ENCODE measurements around the gene KRT86.
"Not testable (repeated sequence)": the region's sequence is repeated elsewhere in the genome, so short reads cannot be mapped to it uniquely, and the experiment has no call there.

The KRT86 gene

GRCh38 chr12:52239767-52240166 lies 34.7 kb upstream of the KRT86 start:
- no peak for DNase-seq

DNA sequence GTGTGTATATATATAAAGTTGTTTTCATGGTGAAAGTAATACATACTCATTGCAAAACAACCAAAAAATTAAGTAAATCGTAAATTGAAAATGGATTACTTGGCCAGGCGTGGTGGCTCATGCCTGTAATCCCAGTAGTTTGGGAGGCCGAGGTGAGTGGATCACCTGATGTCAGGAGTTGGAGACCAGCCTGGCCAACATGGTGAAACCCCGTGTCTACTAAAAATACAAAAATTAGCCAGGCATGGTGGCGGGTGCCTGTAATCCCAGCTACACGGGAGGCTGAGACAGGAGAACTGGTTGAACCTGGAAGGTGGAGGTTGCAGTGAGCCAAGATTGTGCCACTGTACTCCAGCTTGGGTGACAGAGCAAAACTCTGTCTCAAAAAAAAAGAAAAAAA lies 34.2 kb upstream of the KRT86 start:
- not testable (repeated sequence) for DNase-seq

DNA sequence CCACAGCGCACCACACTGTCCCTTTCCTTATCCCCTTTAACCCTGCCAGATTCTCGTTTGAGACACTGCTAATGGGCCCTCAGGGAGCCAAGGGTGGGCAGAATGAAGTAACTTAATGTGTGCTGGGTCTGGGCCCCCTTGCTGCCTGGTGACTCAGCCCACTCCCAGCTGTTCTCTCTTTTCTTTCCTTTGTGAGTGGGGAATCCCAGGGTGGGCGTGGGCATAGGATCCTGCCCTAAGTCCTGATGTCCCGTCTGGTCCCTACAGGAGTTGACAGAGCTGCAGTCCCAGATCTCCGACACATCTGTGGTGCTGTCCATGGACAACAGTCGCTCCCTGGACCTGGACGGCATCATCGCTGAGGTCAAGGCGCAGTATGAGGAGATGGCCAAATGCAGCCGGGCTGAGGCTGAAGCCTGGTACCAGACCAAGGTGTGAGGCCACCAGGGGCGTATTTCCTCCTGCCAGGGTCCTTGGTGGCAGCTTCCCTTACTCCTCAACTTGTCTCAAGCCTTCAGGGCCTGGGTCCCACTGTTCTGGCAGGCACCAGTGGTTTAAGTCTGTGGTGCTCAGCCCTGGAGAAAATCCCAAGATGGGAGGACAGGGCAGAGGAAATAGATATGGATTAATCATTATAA lies 33.1 kb upstream of the KRT86 start:
- no peak for DNase-seq

DNA sequence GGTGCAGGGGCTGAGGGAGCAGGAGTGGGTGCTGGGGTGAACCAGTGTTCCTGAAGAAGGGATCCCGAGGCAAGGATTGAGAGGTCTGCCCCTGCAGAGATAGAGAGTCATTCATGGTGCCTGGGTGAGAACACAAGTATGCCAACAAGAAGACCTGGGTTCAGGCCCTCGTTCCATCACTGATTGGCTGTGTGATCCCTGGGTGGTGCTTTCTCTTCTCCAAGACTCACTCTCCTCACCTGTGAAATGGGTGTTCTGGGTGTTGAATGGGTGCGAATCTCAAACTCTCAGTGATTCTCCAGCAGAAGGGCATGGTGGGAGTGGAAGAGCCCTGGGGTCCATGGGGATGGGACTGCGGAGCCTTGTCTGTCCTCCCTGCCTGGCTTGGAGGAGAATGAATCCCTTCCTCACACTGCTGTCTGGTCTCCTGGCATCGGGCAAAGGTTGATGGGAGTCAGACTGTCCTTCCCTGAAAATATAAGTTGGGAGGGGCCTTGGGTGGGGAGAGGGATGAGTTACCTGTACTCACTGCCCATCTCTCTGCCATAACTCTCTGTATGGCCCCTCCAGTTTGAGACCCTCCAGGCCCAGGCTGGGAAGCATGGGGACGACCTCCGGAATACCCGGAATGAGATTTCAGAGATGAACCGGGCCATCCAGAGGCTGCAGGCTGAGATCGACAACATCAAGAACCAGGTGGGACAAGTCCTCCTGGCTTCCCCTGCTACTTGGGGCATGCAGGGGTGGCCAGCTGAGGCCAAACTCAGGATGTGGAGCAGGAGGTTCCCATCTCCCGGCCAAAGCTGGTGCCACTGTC lies 31.8 kb upstream of the KRT86 start:
- no peak for DNase-seq

- DNase-seq = no peak
These were observed 31.1 kb upstream of the KRT86 start for GRCh38 chr12:52243259-52243855.

- DNase-seq = peak; percentile 67
These were observed 30.4 kb upstream of the KRT86 start for GRCh38 chr12:52243856-52244614.

DNA sequence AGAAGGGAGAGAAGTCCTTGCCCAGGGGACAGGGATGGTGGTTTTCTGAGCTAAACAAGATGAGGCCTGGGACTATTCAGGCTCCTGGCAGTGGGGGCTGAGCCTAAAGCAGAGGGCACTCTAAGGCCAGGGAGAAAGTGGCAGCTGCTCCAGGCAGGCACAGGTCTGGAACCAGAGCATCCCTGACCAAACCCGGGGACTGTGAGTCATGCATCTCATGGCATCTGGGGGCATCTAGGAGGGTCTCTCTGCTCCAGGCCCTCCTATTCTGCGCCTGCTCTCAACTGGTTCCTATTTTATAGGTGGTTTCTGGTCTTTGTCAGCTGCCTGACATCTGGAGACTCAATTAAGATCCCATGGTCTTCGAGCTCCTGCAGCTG lies 29.8 kb upstream of the KRT86 start:
- no peak for DNase-seq

DNA sequence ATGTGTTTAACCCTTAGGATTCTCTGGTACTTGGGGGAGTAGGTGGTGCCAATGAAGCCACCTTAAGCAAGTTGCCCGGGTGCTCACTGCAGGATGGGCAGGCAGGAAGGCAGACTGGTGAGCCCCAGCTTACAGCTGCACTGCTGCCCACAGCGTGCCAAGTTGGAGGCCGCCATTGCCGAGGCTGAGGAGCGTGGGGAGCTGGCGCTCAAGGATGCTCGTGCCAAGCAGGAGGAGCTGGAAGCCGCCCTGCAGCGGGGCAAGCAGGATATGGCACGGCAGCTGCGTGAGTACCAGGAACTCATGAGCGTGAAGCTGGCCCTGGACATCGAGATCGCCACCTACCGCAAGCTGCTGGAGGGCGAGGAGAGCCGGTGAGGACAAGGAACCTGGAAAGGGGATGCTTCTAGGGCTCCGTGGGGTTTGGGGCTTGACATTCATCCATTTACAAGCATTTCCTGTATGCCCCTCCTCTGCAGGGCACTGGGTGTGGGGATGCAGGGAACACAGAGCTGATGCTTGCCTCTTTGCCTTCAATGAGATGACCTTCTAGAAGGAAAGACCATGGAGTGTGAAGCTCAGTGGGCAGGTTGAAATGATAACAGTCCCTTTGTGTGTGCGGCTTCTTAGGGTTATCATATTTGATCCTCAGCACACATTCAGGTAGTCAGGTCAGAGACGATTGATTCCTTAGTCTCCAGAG lies 29.0 kb upstream of the KRT86 start:
- DNase-seq = no peak

DNA sequence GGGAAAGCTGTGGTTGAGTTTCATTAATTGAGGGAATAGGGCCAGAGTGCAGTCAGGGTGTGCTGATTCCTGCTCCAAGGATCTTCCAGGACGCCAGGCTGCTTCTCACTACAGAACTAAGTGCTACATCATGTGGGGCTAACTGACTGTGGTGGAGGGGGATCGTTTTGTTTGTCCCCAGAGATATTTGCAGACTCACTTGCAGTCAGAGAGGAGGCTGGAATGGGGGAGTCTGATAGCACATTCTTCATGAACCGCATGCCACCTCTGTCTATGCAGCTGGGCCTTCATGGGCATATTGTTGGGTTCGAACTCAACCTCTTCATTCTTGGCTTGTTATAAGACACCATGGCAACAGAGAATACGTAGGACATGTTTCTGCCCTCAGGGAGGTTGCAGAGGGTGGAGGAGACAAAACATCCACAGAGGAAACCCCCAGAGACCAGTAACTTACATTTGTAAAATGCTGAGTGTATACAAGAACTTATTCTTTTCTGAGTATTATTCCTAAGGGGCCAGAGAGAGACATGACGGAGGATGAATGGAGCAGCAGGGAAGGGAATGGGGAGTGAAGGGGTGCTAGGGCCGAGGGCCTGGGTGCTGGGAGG lies 28.4 kb upstream of the KRT86 start:
- DNase-seq = no peak

- no peak for DNase-seq
These were observed 27.5 kb upstream of the KRT86 start for GRCh38 chr12:52246720-52247621.

- DNase-seq = no peak
These were observed 26.6 kb upstream of the KRT86 start for GRCh38 chr12:52247622-52248540.

DNA sequence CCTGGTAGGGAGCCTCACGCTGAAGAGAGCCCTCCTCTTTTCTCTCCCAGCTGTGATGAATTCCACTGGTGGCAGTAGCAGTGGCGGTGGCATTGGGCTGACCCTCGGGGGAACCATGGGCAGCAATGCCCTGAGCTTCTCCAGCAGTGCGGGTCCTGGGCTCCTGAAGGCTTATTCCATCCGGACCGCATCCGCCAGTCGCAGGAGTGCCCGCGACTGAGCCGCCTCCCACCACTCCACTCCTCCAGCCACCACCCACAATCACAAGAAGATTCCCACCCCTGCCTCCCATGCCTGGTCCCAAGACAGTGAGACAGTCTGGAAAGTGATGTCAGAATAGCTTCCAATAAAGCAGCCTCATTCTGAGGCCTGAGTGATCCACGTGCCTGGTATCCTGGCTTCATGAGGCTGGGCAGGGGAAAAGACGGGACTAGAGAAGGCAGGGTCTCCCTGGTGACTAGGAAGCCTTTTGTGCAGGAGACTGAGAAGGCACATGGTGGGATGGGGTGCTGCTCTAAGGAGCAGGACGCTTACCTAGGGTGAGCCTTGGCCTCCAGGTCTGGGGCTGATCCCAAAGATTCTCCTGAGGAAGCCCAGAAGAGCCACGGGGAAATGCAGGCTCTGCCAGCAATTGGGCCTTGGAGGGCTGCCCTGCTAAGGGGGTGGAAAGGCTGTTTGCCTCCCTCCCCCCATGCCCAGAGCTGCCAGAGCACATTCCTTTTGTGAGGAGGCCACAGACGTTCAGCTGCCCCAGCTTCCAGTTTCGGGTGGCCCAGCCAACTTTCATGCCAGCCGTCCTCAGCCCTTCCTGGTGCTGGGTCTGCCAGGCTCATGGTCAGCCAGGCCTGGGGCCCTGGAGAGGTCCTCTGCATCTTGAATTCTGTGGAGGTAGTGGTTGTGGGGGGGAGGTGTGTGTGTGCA lies 25.6 kb upstream of the KRT86 start:
- no peak for DNase-seq

DNA sequence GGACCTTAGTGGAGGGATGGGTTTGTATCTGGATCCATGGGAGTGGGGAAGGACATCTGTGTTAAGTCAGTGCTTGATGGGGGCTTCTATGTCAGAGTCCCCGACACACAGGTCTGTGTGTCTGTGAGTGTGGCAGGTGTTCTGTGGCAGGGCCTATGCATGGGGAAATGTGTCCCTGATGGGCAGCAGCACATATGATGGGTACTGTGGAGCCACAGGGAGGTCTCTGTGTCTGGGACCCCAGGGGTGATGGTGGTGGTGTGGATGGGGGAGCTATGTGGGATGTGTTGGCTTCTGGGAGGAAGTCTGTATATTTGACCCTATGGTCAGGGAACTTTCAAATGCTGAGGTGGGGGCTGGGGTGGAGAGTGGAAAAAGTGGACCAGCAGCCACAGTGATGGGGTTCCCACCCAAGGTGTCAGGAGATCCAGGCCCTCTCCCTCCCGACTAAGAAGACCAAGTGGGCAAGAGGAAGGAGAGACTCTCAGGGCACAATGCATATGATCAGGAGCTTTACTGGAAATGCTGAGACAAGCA lies 24.9 kb upstream of the KRT86 start:
- DNase-seq = no peak

DNA sequence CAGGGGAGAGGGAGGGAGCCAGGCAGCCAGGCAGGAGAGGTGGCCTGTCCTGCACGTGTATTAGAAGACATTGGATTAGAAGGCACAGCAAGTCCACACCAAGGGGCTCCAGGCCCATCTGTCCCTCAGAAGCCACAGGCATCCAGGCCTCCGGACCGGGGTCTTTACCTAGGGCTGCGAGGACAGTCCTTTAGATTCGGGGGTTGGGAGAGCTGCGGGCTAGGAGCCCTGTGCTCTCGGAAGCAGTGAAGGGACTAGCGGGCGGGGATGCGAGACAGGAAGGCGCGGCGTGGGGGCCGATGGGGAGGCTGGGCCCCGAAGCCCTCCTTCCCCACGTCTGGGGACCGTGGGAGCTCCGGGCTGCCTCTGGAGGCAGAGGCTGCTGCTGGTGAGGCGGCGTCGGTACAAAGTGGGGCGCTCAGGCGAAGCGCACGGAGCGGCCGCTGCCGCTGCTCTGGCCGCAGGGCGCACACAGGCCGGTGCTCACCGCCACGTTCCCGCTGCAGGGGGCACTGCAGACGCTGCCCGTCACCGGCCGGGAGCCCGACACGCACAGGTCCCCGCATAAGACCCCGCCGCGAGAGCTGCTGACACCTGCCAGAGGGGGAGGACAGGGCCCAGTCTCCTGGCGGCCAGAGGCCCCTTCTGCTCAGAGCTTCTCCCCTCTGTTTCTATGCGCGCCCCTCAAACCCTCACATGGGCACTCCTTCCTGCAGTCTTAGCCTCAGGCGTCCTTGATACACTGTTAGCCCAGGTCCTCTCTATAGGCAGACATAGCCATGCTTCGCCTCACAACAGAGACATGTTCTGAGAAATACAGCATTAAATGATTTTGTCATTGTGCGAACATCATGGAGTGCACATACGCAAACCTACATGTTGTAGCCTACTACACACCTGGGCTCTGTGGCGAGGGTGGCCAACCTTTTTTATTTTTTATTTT lies 24.1 kb upstream of the KRT86 start:
- DNase-seq = no peak

DNA sequence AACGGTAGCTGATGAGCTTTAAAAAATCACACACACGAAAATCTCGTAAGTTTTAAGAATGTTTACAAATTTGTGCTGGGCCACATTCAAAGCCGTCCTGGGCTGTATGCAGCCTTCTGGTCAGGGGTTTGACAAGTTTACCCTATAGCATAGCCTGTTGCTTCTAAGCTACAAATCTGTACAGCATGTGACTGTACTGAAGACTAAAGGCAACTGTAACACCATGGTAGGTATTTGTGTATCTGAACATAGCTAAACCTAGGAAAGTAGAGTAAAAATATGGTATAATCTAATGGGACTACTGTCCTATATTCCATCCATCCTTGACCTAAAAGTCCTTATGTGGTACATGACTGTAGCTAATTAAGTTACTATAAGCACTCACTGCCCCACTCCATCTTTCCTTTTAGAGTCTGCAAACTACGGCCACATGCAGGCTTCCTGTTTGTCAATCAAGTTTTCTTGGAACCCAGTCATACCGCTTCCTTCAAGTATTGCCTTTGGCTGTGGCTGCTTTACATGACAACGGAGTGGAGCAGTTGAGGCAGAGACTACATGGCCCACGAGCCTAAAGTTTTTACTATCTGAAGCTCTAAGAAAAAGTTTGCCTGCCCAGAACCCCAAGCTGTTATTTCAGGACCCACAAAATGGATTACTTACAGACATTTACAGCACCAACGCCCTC lies 22.9 kb upstream of the KRT86 start:
- no peak for DNase-seq

DNA sequence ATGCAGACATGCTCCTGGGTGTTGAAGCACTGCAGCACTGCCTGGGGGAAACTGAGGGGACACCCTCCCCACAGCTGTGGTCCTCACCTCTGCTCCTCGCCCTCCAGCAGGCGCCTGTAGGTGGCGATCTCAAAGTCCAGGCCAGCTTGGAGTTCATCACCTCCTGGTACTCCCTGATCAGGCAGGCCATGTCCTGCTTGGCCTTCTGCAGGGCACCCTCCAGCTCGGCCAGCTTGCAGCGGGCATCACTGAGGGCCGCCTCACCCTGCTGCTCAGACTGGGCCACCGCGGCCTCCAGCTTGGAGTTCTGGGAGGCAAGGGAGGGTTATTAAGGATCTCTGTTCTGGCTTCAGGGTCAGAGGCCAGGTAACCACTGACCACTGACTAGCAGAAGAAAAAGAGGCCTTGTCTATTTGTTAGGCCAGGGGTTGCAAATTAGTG lies 22.2 kb upstream of the KRT86 start:
- not testable (repeated sequence) for DNase-seq
